RWPE2 (cell line): ENCODE data around the gene KCNMA1.

Source experiments
- ATAC-seq: fragments of 200-7000 bp; cut with Tn5 transposase; 3 replicates; pipeline ENCODE4 v1.9.1; 2021; ENCODE audit warnings: low read depth
- DNase-seq: peaks from one replicate; pipeline ENCODE4 v3.0.0-alpha.2; 2020; ENCODE audit warnings: low spot score
- H3K27ac ChIP-seq: fragments of 450-650 bp; 2 replicates; pipeline ENCODE4 v1.5.1; 2017; ENCODE audit warnings: mild to moderate bottlenecking; ENCODE audit not compliant: poor library complexity, severe bottlenecking
- H3K27me3 ChIP-seq: fragments of 250-450 bp; sonication (Bioruptor Pico); 2 replicates; pipeline ENCODE4 v1.5.1; 2021; ENCODE audit warnings: mild to moderate bottlenecking, moderate library complexity; ENCODE audit not compliant: insufficient read depth, poor library complexity, severe bottlenecking
- H3K36me3 ChIP-seq: fragments of 250-450 bp; sonication (Bioruptor Pico); 2 replicates; pipeline ENCODE4 v1.5.1; 2020; ENCODE audit warnings: low read depth, mild to moderate bottlenecking, moderate library complexity
- H3K4me1 ChIP-seq: fragments of 250-450 bp; sonication (Bioruptor Pico); 2 replicates; pipeline ENCODE4 v1.5.1; 2021; ENCODE audit warnings: mild to moderate bottlenecking, moderate library complexity; ENCODE audit not compliant: insufficient read depth, poor library complexity, severe bottlenecking
- H3K4me3 ChIP-seq: fragments of 250-450 bp; sonication (Bioruptor Pico); 2 replicates; pipeline ENCODE4 v1.5.1; 2021; ENCODE audit warnings: mild to moderate bottlenecking, moderate library complexity; ENCODE audit not compliant: severe bottlenecking
- H3K9me3 ChIP-seq: fragments of 250-450 bp; sonication (Bioruptor Pico); 2 replicates; pipeline ENCODE4 v1.5.1; 2021; ENCODE audit warnings: mild to moderate bottlenecking, moderate library complexity; ENCODE audit not compliant: severe bottlenecking
- CTCF ChIP-seq: fragments of 450-650 bp; IDR thresholded peaks from one replicate; pipeline ENCODE4 v1.5.1; 2017; ENCODE audit warnings: mild to moderate bottlenecking, moderate library complexity; ENCODE audit not compliant: poor library complexity, severe bottlenecking

The KCNMA1 gene

GRCh38 chr10:76871697-76872295 lies 765.8 kb downstream of the KCNMA1 start:
- H3K4me3 ChIP-seq: no peak overlapping the region
- TF ChIP-seq CTCF: no peak
- H3K4me1 ChIP-seq: peaks cover 3% of the 10 kb centered on the region
- DNase-seq (no peak), ATAC-seq (no peak)
- H3K9me3 ChIP-seq: no peaks in the 10 kb centered on the region
- no peak overlapping the region for H3K27ac ChIP-seq
- no peaks in the 10 kb centered on the region for H3K36me3 ChIP-seq
- no peaks in the 10 kb centered on the region for H3K27me3 ChIP-seq

- no peaks in the 10 kb centered on the region for H3K27me3 ChIP-seq
- no peak overlapping the region for H3K27ac ChIP-seq
- H3K9me3 ChIP-seq: no peaks in the 10 kb centered on the region
- no peak for TF ChIP-seq CTCF
- no peaks in the 10 kb centered on the region for H3K36me3 ChIP-seq
- H3K4me1 ChIP-seq: peaks cover 3% of the 10 kb centered on the region
- H3K4me3 ChIP-seq: no peak overlapping the region
- ATAC-seq (no peak), DNase-seq (no peak)
These were observed 767.7 kb downstream of the KCNMA1 start for GRCh38 chr10:76869931-76870330.

- H3K27me3 ChIP-seq: no peaks in the 10 kb centered on the region
- no peak for DNase-seq
- TF ChIP-seq CTCF: no peak
- no peak overlapping the region for H3K27ac ChIP-seq
- no peak overlapping the region for H3K4me3 ChIP-seq
- no peaks in the 10 kb centered on the region for H3K4me1 ChIP-seq
- no peak for ATAC-seq
- no peaks in the 10 kb centered on the region for H3K9me3 ChIP-seq
- H3K36me3 ChIP-seq: no peaks in the 10 kb centered on the region
These were observed 769.3 kb downstream of the KCNMA1 start for GRCh38 chr10:76868098-76868977.

- Histone ChIP-seq H3K27ac (no peak overlapping the region), H3K36me3 (no peaks in the 10 kb centered on the region), H3K27me3 (no peaks in the 10 kb centered on the region), H3K9me3 (no peaks in the 10 kb centered on the region), H3K4me1 (no peaks in the 10 kb centered on the region), H3K4me3 (no peak overlapping the region)
- ATAC-seq (no peak), DNase-seq (no peak)
- TF ChIP-seq CTCF: no peak
These were observed 770.6 kb downstream of the KCNMA1 start for GRCh38 chr10:76866841-76867586.
